Measurements from ENCODE around the gene BLM.

Gene BLM

DNA sequence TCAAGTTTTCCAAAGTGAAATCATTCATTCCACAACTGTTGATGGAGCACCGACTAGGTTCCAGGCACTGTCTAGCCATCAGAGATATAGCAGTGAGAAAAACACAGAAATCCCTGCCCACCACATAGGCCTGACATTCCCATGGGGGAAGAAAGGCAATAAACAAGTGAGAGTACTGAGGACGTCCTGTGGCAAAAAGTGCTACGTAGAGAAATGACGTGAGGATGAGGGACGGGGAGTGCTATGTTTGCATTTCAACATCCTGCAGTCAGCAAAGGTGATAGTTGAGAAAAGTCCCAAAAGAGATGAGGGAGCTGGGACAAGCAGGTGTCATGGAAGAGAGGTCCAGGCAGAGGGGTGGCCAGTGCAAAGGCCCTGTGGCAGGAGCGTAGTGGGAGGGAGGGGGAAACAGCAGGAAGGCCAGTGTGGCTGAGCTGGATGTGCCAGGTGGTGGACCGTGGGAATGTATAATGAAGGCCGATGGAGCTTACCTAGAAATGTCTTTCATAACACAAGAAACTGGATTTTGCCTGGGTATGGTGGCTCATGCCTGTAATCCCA is 140.8 kb downstream of the BLM start:
- no peak for DNase-seq

GRCh38 chr15:90859234-90860131 is 142.3 kb downstream of the BLM start:
- no peak for DNase-seq

GRCh38 chr15:90860450-90860849 is 143.3 kb downstream of the BLM start:
- DNase-seq: no peak

DNA sequence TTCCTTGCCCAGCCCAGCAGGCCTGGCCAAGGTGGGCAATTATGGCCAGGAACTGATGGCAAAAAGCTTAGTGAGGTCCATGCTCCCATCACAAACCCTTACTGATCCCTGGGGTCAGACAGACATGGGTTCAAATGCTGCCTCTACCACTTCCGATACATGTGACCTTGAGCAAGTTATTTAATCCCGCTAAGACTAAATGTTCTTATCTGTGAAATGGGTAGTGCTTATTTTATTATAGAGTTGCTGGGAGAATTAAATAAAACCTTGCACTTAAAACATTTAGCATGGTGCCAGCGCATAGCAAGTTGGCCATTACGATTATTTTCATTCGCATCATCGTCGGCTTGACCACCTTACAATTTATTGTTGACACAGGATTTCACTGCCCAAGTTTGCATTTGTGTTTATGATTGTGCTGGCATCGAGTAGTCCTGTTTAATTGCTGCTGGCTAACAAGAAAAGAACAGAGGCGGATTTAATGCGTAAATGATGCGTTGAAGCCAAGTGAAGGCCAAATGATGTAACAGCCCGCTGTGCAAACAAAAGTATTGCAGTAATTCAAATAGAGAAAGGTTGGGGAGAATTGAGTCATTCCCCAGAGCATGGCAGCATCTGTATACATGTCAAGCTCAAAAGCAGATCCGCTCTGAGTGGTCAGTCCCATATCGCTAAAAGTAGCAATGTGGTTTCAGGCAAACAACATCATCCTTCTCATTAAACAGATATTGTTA is 144.0 kb downstream of the BLM start:
- no peak for DNase-seq

- DNase-seq: no peak
These were observed 145.3 kb downstream of the BLM start for GRCh38 chr15:90862487-90862886.

GRCh38 chr15:90862964-90863778 is 146.0 kb downstream of the BLM start:
- DNase-seq: no peak

DNA sequence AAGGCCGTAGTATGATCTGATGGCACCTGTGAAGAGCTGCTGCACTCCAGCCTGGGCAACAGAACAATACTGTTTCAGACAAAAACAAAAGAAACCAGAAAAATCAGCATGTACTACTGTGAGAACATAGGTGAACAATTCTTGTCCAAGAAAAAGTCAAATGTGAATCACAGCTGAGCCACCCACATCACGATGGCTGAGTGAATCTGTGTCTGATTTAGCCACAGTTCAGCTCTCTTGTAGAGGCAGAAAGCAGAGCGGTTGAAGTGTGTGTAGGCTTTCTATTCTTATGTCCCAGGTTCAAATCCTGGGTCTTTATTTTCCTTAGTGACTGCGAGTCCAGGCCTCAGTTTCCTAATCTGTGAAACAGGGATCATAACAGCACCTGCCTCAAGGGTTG is 146.8 kb downstream of the BLM start:
- no peak for DNase-seq

DNA sequence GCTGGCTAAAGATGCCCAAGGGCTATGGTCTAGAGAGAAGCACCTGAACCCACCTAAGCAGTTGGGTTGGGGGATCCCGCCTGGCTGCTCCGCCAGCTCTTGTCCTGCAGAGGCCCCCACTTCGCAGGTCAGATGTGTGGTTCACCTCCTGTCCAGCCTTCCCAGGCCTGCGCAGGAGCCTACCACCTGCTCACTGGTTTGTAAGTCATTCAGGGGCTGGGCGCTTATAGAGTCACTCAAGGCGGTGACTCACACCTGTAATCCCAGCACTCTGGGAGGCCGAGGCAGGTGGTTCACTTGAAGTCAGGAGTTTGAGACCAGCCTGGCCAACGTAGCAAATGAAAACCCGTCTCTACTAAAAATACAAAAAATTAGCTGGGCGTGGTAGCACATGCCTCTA is 147.4 kb downstream of the BLM start:
- no peak for DNase-seq

DNA sequence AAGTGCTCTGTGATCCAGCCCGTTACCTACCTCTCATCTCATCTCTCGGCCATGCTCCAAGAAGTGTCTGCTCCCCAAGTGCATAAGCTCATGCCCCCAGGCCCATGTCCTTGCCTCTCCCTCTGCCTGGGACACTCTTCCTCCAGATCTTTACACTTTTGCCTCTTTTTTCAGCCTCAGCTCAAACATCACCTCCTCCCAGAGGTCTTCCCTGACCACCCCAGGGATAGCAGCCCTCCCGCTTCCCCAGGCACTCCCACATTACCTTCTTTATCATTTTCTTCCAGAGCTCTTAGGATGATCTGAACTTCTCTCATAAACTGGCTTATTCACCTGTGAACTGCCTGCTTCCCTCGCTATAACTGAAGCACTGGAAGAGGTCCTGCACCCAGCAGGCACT is 148.6 kb downstream of the BLM start:
- no peak for DNase-seq

All from activated CD4-positive, alpha-beta T cell treated with anti-CD3 and anti-CD28 coated beads for 1 hour (primary cell).